GM13977 (cell line): ENCODE data around the gene PLEKHG4B.

ENCODE experiments used
- DNase-seq: peaks from one replicate; pipeline ENCODE4 v3.0.0; 2012; ENCODE audit warnings: low spot score
- in situ Hi-C: fragments of 300-500 bp; cut with MboI; formaldehyde crosslinking; loops from one replicate; pipeline ENCODE4 v1.12.0; 2022; ENCODE audit warnings: low sequenced_read_pairs, low pct_unique_long_range_greater_than_20kb, mixed read lengths, inconsistent platforms; ENCODE audit not compliant: unreplicated experiment
- TF ChIP-seq, protein P1 (sequence below): IDR thresholded peaks from 2 replicates; pipeline ENCODE4 v1.5.1; 2012; ENCODE audit warnings: mild to moderate bottlenecking, control low read depth; ENCODE audit not compliant: insufficient read depth; ENCODE audit errors: extremely low read depth, missing control alignments

Gene PLEKHG4B

DNA sequence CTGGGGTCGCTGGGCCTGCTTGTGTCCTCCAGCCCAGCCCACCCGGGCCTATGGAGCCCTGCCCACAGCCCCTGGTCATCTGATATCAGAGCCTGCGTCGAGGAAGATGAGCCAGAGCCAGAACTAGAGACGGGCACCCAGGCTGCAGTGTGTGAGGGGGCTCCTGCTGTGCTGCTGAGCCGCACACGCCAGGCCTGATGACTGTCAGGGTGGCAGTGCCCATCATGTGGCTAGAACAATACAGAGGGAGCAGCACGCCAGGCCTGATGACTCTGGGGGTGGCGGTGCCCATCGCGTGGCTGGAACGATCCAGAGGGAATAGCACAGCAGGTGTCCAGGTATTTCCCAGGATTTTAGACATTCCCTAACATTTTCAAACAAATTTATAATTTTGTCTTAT, 90.2 kb downstream of the PLEKHG4B start:
- no peak for DNase-seq
- TF ChIP-seq, protein P1, sequence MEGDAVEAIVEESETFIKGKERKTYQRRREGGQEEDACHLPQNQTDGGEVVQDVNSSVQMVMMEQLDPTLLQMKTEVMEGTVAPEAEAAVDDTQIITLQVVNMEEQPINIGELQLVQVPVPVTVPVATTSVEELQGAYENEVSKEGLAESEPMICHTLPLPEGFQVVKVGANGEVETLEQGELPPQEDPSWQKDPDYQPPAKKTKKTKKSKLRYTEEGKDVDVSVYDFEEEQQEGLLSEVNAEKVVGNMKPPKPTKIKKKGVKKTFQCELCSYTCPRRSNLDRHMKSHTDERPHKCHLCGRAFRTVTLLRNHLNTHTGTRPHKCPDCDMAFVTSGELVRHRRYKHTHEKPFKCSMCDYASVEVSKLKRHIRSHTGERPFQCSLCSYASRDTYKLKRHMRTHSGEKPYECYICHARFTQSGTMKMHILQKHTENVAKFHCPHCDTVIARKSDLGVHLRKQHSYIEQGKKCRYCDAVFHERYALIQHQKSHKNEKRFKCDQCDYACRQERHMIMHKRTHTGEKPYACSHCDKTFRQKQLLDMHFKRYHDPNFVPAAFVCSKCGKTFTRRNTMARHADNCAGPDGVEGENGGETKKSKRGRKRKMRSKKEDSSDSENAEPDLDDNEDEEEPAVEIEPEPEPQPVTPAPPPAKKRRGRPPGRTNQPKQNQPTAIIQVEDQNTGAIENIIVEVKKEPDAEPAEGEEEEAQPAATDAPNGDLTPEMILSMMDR = no peak
- in situ Hi-C loops = no loop called here

DNA sequence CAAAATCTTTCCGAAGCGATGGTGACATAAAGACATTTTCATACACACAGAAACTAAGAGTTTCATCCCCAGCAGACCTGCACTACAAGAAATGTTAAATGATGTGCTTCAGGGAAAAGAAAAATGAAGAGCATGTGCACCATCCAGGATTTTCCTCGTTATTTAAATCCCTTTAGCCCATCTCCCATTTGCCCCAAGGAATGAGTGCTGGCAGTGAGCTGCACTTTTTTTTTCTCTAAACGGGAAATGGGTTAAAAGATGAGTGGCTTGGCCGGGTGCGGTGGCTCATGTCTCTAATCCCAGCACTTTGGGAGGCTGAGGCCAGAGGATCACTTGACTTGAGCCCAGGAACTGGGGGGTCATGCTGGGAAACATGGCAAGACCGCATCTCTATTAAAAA, 92.5 kb downstream of the PLEKHG4B start:
- no peak for DNase-seq
- in situ Hi-C loops = no loop called here
- TF ChIP-seq, protein P1 = no peak

DNA sequence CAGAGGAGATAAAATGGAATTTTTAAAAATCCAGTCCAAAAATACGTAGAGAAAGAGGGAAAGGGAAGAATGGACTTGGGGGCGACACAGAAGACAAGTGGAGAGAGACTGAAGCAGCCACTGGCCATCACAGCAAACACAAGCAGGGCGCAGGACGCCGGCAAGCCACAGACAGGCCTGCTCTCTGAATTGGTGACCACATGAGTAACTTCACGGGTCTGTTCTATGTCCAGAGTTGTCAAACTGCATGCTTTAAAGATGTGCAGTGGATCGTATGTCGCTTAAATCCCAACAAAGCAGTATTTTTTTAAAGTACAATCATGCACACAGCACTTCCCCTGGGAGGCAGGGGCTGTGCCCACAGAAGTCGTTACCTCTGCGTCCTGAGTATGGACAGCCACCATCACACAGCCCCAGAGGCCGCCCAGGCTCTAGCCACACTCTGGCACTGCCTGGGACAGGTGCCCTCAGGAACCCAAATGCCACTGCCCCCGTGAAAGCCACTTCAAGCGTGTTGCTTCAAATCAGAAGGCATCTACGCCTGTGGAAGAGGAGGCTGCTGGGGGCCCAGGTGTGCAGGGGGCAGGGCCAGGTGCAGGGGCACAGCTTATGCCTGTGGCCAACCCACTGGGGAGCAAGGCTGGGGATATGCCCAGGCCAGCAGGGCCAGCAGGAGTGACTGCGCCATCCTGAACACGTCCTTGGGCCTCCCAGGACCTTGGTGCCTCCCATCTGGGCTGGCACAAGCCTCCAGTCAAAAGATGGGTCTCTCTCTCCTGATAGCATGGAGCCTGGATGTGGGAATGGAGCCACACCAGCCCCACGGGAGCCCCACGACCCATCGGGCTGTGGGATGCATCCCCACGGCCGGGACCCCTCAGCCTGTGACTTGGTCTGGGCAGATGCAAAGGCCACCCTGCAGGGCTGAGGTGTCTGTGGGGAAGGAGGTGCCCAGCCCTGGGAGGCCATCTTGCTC, 93.4 kb downstream of the PLEKHG4B start:
- TF ChIP-seq, protein P1 = no peak
- DNase-seq = no peak
- in situ Hi-C loops = no loop called here

DNA sequence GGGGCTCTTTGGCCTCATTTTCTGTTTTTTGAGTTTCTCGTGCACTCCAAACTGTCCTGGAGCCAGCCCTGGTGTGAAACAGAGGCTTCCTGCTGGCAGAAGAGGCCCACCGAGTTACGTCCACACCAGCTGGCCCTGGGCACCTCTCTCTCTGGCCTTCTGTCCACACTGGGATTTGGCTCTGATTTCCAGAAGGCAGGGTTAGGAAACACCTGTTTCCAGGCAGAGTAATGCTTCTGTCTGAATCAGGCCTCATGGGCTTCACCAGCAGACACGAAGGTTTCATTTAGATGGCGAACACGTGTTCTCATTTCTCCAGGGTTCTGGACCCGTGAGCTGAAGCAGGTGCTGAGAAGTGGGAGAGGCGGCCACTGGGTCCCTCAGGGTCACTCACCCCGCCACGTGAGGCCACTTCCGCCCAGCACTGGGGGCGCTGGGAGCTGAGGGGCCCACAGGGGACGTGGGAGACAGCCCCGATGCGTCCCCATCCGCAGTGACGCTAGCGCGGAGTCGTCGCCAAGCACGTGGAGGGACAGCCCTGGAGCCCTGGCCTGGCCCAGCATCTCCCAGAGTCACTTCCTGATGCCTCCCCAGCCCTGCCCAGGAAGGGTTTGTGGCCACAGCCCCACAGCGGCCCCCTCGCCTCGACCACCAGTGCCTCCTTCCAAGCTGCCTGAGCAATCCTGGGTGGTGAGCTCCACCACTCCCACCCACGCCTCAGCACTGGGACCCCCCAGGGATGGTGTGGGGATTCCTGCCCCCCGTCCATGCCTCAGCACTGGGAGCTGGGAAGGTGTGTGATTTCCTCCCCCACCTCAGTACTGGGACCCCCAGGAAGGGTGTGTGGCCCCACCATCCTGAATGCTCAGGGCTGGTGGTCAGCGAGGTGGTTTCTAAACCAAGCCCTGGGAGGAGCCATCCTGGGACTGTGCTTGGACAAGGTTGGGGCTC, 94.4 kb downstream of the PLEKHG4B start:
- DNase-seq = no peak
- TF ChIP-seq, protein P1 = no peak
- in situ Hi-C loops = no loop called here

DNA sequence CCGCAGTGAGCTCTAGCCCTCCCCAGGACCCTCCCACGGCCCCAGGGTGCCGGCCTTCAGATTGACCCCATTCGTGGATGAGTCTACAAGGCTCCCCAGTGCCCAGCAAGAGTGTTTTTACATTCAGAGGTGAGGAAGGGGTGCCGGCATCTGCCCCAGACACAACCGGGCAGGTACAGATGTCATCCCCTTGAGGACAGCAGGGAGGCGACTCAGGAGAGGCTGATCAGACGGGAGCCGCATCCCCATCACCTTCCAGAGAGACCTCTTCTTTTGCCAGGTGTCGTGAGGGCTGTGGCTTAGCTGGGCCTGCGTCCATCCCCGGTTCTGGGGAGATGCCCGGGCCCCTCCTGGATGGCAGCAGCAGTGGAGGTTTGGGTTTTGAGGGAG, 95.1 kb downstream of the PLEKHG4B start:
- no peak for DNase-seq
- TF ChIP-seq, protein P1 = no peak
- in situ Hi-C loops = no loop called here

DNA sequence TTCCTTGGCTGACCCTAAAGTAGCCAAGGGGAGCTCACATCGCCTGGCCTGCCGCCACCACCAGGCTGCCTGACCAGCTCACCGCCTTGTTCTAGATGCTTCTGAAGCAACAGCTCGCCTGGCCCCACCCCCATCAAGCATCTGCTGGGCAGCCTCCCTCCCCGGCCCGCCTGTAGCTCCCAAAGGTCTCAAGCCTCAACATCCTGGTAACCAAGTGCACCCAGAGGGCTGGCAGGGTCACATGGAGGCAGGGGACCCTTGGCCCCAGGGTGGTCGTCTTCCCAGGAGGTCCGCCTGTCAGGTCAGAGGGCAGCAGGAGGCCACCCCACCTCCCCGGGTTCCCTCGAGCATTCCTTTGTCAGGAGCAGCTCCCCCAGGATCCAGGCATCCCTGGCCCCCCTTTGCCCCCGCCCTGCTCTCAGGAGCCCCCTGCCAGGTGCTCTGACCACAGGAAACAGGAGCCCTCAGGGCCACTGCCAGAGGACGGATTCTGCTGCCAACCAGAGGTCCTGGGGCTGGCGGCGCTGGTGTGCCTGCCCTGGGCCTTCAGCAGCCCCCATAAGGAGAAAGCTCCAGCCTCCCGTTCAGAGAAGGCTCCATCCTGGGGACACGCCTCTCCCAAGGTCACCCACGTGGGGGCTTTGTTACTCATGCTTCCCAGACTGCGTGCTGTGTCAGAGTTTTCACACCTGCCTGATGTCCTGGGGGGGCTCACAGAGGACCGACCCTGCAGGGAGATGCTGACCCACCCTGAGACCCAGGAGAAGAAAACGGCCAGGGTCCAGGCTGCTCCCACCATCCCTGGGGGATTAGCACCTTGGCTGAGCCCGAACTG, 95.9 kb downstream of the PLEKHG4B start:
- DNase-seq = no peak
- TF ChIP-seq, protein P1 = no peak
- in situ Hi-C loops = no loop called here
